Erythroblast (primary cell): ENCODE data around the gene ARHGEF38.

Experiments used
- GATA1 ChIP-seq: IDR thresholded peaks from 2 replicates; pipeline ENCODE4 v1.6.1; 2011; ENCODE audit warnings: low read depth, mild to moderate bottlenecking, control low read depth, low read length, moderate library complexity
- POLR2A ChIP-seq: IDR thresholded peaks from 2 replicates; pipeline ENCODE4 v1.6.1; 2011; ENCODE audit warnings: mild to moderate bottlenecking, low read length

GRCh38 chr4:105555409-105555808 is 3.0 kb downstream of the ARHGEF38 start:
- TF ChIP-seq POLR2A (no peak), GATA1 (no peak)
